Activated CD4-positive, alpha-beta T cell treated with anti-CD3 and anti-CD28 coated beads for 36 hours (primary cell): ENCODE data around the gene RNF40. TPM values are rescaled to one million over a fixed set of nuclear protein-coding genes. Genes with fewer than 3 reads are reported as not detected.
"Not testable (repeated sequence)": the region's sequence is repeated elsewhere in the genome, so short reads cannot be mapped to it uniquely, and the experiment has no call there.

Experiments
- ATAC-seq: fragments of 200-7000 bp; cut with Tn5 transposase; one replicate; pipeline ENCODE4 v1.10.0; 2021; ENCODE audit warnings: mild to moderate bottlenecking, moderate library complexity
- CTCF ChIA-PET: fragments of 350-600 bp; sonication (Branson Sonifier 250); formaldehyde crosslinking; loops from one replicate; lab custom pipeline; 2021; ENCODE audit warnings: antibody characterized with exemption; lab: Charles Lee
- POLR2A ChIA-PET: fragments of 350-600 bp; sonication (Branson Sonifier 250); formaldehyde crosslinking; loops from one replicate; lab custom pipeline; 2021; ENCODE audit warnings: antibody characterized with exemption, inconsistent platforms; lab: Charles Lee
- DNase-seq: peaks from one replicate; pipeline ENCODE4 v3.0.0-alpha.2; 2020
- H3K27ac Mint-ChIP-seq: one replicate; pipeline ENCODE4 v1.8.0; 2021; ENCODE audit warnings: mixed read lengths
- H3K27me3 Mint-ChIP-seq: one replicate; pipeline ENCODE4 v1.8.0; 2021; ENCODE audit warnings: mixed read lengths
- H3K36me3 Mint-ChIP-seq: one replicate; pipeline ENCODE4 v1.8.0; 2021; ENCODE audit warnings: low read depth, mixed read lengths
- H3K4me1 Mint-ChIP-seq: one replicate; pipeline ENCODE4 v1.8.0; 2021; ENCODE audit warnings: mixed read lengths
- H3K4me3 Mint-ChIP-seq: one replicate; pipeline ENCODE4 v1.8.0; 2021; ENCODE audit warnings: mild to moderate bottlenecking, moderate library complexity, mixed read lengths
- H3K9me3 Mint-ChIP-seq: one replicate; pipeline ENCODE4 v1.8.0; 2021; ENCODE audit warnings: low read depth, mixed read lengths
- intact Hi-C, 2 experiments: fragments of 100-400 bp; cut with DNase I in 1 of 2; cut with micrococcal nuclease in 1 of 2; formaldehyde crosslinking; loops; one replicate each; pipeline versions ENCODE4 v1.14.2 to v1.15.1; 2022 to 2024; cut with DNase I, micrococcal nuclease
- total RNA-seq, 2 experiments: library from RNA; stranded (reverse); gene quantifications; one replicate each; pipeline ENCODE4 v1.2.3, GENCODE V29; 2021

The RNF40 gene
- total RNA-seq, 2 experiments from 2014 or later = 72.3 to 85.5 TPM

DNA sequence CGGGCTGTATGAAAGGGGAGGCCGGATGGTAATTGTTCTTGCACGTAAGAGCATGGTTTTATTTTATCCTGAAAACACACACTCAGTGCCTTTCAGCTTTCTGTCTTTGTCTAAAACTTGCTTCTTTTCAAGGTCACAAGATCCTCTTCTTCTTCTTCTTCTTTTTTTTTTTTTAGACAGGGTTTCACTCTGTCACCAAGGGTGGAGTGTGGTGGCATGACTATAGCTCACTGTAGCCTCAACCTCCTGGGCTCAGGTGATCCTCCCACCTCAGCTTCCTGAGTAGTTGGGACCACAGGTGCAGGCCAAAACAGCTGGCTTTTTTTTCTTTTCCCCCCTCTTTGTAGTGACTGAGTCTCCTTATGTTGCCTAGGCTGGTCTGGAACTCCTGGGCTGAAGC, 40.8 kb downstream of the RNF40 start:
- CTCF ChIA-PET = interaction anchor here (0.6 to 1.7 kb wide), 6 partner anchors 9 to 1163 kb away, joined by 3 to 10 read pairs (median 4); no protein-coding TSS in a partner anchor
- POLR2A ChIA-PET = interaction anchor here (0.6 to 0.9 kb wide), 4 partner anchors 25 to 174 kb away, joined by 3 to 9 read pairs (median 4); no protein-coding TSS in a partner anchor
- DNase-seq = no peak
- Mint-ChIP-seq H3K4me3 (no peak overlapping the region), H3K36me3 (no peaks in the 10 kb centered on the region), H3K27me3 (peaks cover 4% of the 10 kb centered on the region), H3K27ac (no peak overlapping the region), H3K9me3 (no peaks in the 10 kb centered on the region), H3K4me1 (peaks cover 19% of the 10 kb centered on the region)
- intact Hi-C loops = no loop called here
- ATAC-seq = no peak

DNA sequence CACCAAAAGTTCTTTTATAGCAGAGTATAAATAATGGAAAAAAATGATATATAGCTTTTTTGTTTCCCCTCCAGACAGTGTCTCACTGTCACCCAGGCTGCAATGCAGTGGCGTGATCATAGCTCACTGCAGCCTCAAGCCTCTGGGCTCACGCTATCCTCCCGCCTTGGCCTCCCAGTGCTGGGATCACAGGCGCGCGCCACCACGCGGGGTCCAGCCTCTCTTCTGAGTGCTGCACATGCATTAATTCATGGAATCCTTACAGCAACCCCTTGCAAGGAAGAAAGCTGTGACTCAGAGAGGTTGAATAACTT, 42.9 kb downstream of the RNF40 start:
- POLR2A ChIA-PET = interaction anchor here (0.6 to 1.1 kb wide), 3 partner anchors 63 to 152 kb away, joined by 3 to 5 read pairs (median 4); partner anchors contain the start of gene SETD1A
- peak overlapping the region; percentile 59 for H3K27ac Mint-ChIP-seq
- H3K9me3 Mint-ChIP-seq = no peaks in the 10 kb centered on the region
- no peaks in the 10 kb centered on the region for H3K36me3 Mint-ChIP-seq
- CTCF ChIA-PET = interaction anchor here (0.5 to 3.5 kb wide), 14 partner anchors 10 to 138 kb away, joined by 3 to 22 read pairs (median 3); partner anchors contain the start of genes PHKG2 and ZNF629
- peak; percentile 52 for ATAC-seq
- peak; percentile 57 for DNase-seq
- peak overlapping the region; percentile 60 for H3K4me3 Mint-ChIP-seq
- intact Hi-C loops = no loop called here
- H3K27me3 Mint-ChIP-seq = peaks cover 4% of the 10 kb centered on the region
- H3K4me1 Mint-ChIP-seq = peaks cover 19% of the 10 kb centered on the region

DNA sequence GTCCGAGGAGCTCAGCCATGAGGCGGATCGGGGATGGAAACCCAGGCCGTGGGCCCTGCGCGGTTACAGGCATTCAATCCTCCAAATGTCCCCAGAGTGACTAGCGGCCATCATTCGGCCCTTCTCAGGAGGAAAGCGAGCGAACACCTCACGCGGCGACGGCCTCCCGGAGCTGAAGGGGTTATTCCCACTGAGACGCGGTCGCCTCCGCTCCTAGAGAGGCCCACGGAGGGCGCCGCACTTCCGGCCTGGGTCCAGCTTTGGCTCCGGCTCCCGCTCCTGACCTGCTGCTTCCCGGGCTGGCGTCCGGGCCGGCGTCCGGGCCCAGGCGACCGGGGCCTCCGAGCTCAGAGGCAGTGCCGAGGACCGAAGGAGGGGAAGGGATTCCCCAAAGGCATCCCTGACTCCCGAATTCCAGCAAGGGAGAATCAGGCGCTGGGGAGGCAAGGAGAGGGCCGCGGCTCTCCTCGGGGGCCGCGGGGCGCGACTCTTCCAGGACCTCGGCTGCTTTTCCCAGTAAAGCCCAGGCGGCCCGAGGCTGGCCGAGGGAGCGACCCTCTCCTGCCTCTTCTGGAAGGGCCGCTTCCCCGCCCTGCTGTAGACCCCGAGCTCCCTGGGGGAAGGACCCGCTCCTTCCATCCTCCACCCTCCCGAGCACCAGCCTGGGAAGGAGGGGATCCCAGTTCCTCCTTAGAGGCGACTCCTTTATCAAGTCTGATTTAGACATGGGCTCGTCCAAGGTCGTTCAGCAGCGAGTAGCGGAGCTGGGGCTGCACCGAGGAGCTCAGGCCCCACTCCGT, 43.4 kb downstream of the RNF40 start:
- Mint-ChIP-seq H3K9me3 (no peaks in the 10 kb centered on the region), H3K36me3 (no peaks in the 10 kb centered on the region), H3K27ac (peak overlapping the region; percentile 72), H3K4me3 (peak overlapping the region; percentile 60), H3K4me1 (peaks cover 19% of the 10 kb centered on the region), H3K27me3 (peaks cover 4% of the 10 kb centered on the region)
- ATAC-seq (peak; percentile 53), DNase-seq (peak; percentile 63)
- ChIA-PET POLR2A (interaction anchor here (0.6 to 1.1 kb wide), 3 partner anchors 64 to 152 kb away, joined by 3 to 5 read pairs (median 4); partner anchors contain the start of gene SETD1A), CTCF (interaction anchor here (0.6 to 3.5 kb wide), 17 partner anchors 9 to 396 kb away, joined by 3 to 22 read pairs (median 3); partner anchors contain the start of genes PHKG2 and ZNF629)
- intact Hi-C loops = loop anchor here in 1 of 2 experiments (1.0 kb wide), 1 partner anchor 9 kb away; no protein-coding TSS in a partner anchor

DNA sequence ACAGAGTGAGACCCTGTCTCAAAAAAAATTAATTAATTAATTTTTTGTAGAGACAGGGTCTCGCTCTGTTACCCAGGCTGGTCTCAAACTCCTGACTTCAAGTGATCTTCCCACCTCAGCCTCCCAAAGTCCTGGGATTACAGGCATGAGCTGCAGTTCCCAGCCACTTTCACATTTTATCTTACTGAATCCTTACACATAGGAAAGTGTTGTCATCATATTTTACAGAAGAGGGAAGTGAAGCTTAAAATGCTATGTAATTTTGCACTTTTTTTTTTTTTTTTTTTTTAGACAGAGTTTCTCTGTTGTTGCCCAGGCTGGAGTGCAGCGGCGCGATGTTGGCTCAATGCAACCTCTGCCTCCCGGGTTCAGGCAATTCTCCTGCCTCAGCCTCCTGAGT, 46.0 kb downstream of the RNF40 start:
- peaks cover 19% of the 10 kb centered on the region for H3K4me1 Mint-ChIP-seq
- no peaks in the 10 kb centered on the region for H3K9me3 Mint-ChIP-seq
- no peak overlapping the region for H3K4me3 Mint-ChIP-seq
- ATAC-seq (no peak), DNase-seq (no peak)
- intact Hi-C loops = no loop called here
- H3K36me3 Mint-ChIP-seq = no peaks in the 10 kb centered on the region
- ChIA-PET CTCF (interaction anchor here (0.6 to 3.5 kb wide), 3 partner anchors 7 to 236 kb away, joined by 3 to 22 read pairs (median 4); no protein-coding TSS in a partner anchor), POLR2A (no interaction called here)
- H3K27me3 Mint-ChIP-seq = peaks cover 4% of the 10 kb centered on the region
- H3K27ac Mint-ChIP-seq = no peak overlapping the region

DNA sequence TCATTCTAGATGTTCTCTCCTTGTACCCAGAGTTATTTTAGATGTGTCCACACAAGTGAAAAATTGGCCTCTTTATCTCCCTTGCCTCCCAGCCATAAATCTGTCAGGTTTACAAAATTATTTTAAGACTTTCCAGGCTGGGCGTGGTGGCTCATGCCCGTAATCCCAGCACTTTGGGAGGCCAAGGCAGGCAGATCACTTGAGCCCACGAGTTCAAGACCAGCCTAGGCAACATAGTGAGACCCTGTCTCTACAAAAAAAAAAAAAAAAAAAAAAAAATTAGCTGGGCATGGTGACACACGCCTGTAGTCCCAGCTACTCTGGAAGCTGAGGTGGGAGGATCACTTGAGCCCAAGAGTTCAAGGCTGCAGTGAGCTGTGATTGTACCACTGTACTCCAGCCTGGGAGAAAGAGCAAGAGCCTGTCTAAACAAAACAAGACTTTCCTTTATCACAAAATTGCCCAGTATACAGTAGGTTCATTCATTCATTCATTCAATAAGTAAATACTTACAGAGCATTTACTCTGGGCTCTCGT, 46.8 kb downstream of the RNF40 start:
- H3K36me3 Mint-ChIP-seq, H3K27me3 Mint-ChIP-seq, H3K27ac Mint-ChIP-seq, H3K9me3 Mint-ChIP-seq, intact Hi-C loops, DNase-seq, H3K4me3 Mint-ChIP-seq, POLR2A ChIA-PET, CTCF ChIA-PET, ATAC-seq: not testable (repeated sequence)
- peaks cover 23% of the 10 kb centered on the region for H3K4me1 Mint-ChIP-seq

DNA sequence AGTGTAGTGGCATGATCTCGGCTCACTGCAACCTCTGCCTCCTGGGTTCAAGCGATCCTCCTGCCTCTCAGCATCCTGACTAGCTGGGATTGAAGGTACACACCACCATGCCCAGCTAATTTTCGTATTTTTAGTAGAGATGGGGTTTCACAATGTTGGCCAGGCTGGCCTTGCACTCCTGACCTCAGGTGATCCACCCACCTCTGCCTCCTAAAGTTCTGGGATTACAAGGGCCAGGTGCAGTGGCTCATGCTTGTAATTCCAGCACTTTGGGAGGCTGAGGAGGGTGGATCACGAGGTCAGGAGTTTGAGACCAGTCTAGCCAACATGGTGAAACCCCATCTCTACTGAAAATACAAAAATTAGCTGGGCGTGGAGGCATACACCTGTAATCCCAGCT, 47.6 kb downstream of the RNF40 start:
- POLR2A ChIA-PET, ATAC-seq, H3K36me3 Mint-ChIP-seq, DNase-seq, H3K27ac Mint-ChIP-seq, H3K27me3 Mint-ChIP-seq, H3K4me3 Mint-ChIP-seq, H3K9me3 Mint-ChIP-seq, CTCF ChIA-PET: not testable (repeated sequence)
- H3K4me1 Mint-ChIP-seq = peaks cover 26% of the 10 kb centered on the region
- intact Hi-C loops = loop anchor here in 1 of 2 experiments (10.0 kb wide), 1 partner anchor 45 kb away; the partner anchor contains the start of genes CFAP119 and RNF40

DNA sequence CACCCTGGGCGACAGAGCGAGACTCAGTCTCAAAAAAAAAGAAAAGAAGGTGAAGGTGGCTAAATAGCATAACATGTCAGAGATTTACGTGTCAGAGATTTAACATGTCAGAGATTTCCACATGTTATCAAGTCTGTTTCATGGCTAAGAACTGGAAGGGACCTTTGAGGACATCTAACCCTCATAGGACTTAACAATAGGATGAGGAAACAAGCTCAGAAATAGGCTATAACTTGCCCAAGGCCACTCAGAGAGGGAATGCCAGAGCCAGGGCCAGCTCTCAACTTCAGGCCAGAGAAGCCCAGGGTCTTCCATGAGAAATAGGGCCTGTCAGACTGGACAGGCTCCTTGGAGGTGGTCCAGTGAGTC, 51.7 kb downstream of the RNF40 start:
- no peaks in the 10 kb centered on the region for H3K9me3 Mint-ChIP-seq
- H3K27me3 Mint-ChIP-seq = no peaks in the 10 kb centered on the region
- H3K36me3 Mint-ChIP-seq = no peaks in the 10 kb centered on the region
- peak overlapping the region; percentile 87 for H3K4me3 Mint-ChIP-seq
- POLR2A ChIA-PET = interaction anchor here (0.7 to 1.0 kb wide), 3 partner anchors 66 to 153 kb away, joined by 4 to 6 read pairs (median 4); partner anchors contain the start of gene PHKG2
- intact Hi-C loops = loop anchor here (1.0 to 10.0 kb wide), 12 partner anchors 8 to 260 kb away; partner anchors contain the start of genes CFAP119 (in 2 of the 2), RNF40 (in 2 of the 2), FBXL19 (in 1 of the 2) and PHKG2 (in 1 of the 2)
- peak overlapping the region; percentile 81 for H3K27ac Mint-ChIP-seq
- CTCF ChIA-PET = interaction anchor here (0.6 to 2.8 kb wide), 22 partner anchors 8 to 631 kb away, joined by 3 to 22 read pairs (median 4); partner anchors contain the start of gene PHKG2
- DNase-seq = no peak
- H3K4me1 Mint-ChIP-seq = peaks cover 12% of the 10 kb centered on the region
- ATAC-seq = peak; percentile 4

DNA sequence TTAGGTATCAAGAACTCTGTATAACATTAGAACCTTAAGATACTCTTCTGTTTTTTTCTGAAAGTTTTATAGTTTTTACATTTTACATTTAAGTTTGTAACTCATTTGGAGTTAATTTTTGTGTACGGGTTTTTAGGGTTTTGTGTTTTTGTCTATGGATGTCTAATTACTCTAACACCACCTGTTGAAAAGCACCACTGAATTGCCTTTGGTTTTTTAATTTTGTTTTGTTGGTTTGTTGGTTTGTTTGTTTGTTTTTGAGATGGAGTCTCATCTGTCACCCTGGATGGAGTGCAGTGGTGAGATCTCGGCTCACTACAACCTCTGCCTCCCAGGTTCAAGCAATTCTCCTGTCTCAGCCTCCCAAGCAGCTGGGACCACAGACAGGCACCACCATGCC, 54.6 kb downstream of the RNF40 start:
- Mint-ChIP-seq H3K4me1 (peaks cover 12% of the 10 kb centered on the region), H3K4me3 (no peak overlapping the region), H3K27me3 (no peaks in the 10 kb centered on the region), H3K36me3 (no peaks in the 10 kb centered on the region), H3K27ac (no peak overlapping the region), H3K9me3 (no peaks in the 10 kb centered on the region)
- ChIA-PET CTCF (interaction anchor here (0.6 kb wide), 1 partner anchor 899 kb away, joined by 3 read pairs; no protein-coding TSS in a partner anchor), POLR2A (no interaction called here)
- intact Hi-C loops = loop anchor here in 1 of 2 experiments (10.0 kb wide), 1 partner anchor 52 kb away; the partner anchor contains the start of genes CFAP119 and RNF40
- DNase-seq = no peak
- no peak for ATAC-seq

DNA sequence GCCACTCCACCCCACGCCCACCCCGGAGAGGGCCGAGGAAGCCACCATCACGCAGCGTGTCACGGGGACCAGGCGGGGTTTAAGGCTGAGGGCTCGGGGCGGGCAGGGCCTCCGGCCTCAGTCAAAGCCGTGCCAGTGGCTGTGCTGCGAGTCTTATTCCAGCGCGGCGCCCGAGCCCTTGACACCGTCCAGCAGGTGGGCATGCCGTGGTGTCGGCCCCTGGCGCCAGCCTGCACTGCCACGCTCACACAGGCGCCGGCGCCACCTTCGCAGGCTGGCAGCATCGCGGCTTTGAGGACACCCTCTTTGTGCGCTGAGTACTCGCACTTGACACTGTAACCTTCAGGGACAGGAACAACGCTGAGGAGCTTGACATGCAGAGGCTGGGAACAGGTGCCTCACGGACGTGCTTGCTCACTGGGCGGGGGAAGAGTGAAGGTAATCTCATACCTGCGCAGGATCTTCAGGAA, 58.9 kb downstream of the RNF40 start:
- no peak for ATAC-seq

DNA sequence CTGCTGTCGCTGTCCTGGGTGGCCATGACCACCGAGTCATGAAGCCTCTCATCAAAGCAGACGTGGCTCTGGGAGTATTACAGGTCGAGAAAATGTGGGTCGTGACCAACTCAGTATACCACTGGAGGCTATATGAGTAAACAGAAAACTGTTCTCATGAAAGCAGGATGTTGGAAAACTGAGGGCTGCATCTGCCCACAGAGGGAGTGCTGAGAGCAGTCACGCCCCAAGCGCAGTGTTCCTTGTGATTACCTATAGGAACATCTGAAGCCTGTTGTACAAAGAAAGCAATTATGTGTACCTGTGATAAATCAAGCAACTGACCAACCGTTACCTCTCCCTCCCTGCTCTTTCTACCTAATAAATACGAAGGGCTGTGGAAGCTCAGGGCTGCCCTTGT, 59.3 kb downstream of the RNF40 start:
- DNase-seq, POLR2A ChIA-PET, H3K4me1 Mint-ChIP-seq, H3K27me3 Mint-ChIP-seq, intact Hi-C loops, H3K4me3 Mint-ChIP-seq, H3K9me3 Mint-ChIP-seq, H3K27ac Mint-ChIP-seq, ATAC-seq, H3K36me3 Mint-ChIP-seq: not testable (repeated sequence)
- CTCF ChIA-PET = interaction anchor here (2.3 kb wide), 1 partner anchor 9 kb away, joined by 7 read pairs; no protein-coding TSS in a partner anchor

More for the DNA sequence above, 58.9 kb downstream of the RNF40 start:
- no peaks in the 10 kb centered on the region for H3K27me3 Mint-ChIP-seq
- H3K27ac Mint-ChIP-seq = no peak overlapping the region
- CTCF ChIA-PET = no interaction called here
- H3K4me1 Mint-ChIP-seq = no peaks in the 10 kb centered on the region
- no peak overlapping the region for H3K4me3 Mint-ChIP-seq
- no peak for DNase-seq
- intact Hi-C loops = no loop called here
- no peaks in the 10 kb centered on the region for H3K36me3 Mint-ChIP-seq
- H3K9me3 Mint-ChIP-seq = no peaks in the 10 kb centered on the region
- POLR2A ChIA-PET = no interaction called here

DNA sequence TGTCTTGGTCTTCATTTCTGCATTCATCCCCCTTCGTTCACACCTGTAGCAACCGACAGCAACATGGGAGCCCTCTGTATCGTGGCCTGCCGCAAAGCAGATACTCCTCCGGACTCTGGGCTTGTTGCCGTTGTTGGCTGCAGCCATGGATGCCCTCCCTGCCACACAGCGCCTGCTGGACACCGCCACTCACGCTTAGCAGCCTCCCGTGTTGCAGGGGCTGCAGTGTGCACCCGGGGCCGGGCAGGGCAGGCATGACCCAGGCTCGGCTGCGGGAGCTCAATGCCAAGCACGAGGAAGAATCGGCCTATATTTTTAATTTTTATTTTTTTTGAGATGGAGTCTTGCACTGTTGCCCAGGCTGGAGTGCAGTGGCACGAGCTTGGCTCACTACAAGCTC, 59.8 kb downstream of the RNF40 start:
- Mint-ChIP-seq H3K27ac (no peak overlapping the region), H3K4me1 (no peaks in the 10 kb centered on the region), H3K36me3 (no peaks in the 10 kb centered on the region), H3K27me3 (peaks cover 2% of the 10 kb centered on the region), H3K4me3 (no peak overlapping the region), H3K9me3 (no peaks in the 10 kb centered on the region)
- POLR2A ChIA-PET = no interaction called here
- DNase-seq = no peak
- intact Hi-C loops = no loop called here
- CTCF ChIA-PET = interaction anchor here (2.3 kb wide), 1 partner anchor 10 kb away, joined by 7 read pairs; no protein-coding TSS in a partner anchor
- no peak for ATAC-seq
